K562 (cell line): ENCODE results near the gene KIF3A. TPM values are rescaled to one million over a fixed set of nuclear protein-coding genes. Genes with fewer than 3 reads are reported as not detected.

ENCODE experiments used
- HNRNPUL1 ChIP-seq: fragments of 200-400 bp; formaldehyde crosslinking; IDR thresholded peaks from 2 replicates; pipeline ENCODE4 v1.6.1; 2017; ENCODE audit warnings: low read length
- NRF1 ChIP-seq, 2 experiments: fragments of 450-650 bp; IDR thresholded peaks in 1 of 2; conservative IDR thresholded peaks in 1 of 2; 2 replicates each; pipeline ENCODE4 v1.6.1; 2014; ENCODE audit warnings: mild to moderate bottlenecking in 2 of 2
- PHTF2 ChIP-seq: fragments of 250-450 bp; sonication (Bioruptor Pico); IDR thresholded peaks from 2 replicates; pipeline ENCODE4 v1.5.0; 2021; ENCODE audit warnings: mild to moderate bottlenecking
- SIX5 ChIP-seq, 2 experiments: IDR thresholded peaks; 2 replicates each; pipeline ENCODE4 v1.6.1; 2011; ENCODE audit warnings: low read length in 2 of 2, borderline replicate concordance in 1 of 2, low read depth in 1 of 2, mild to moderate bottlenecking in 1 of 2, moderate library complexity in 1 of 2; ENCODE audit not compliant: insufficient read depth in 1 of 2
- SPI1 ChIP-seq: IDR thresholded peaks from 2 replicates; pipeline ENCODE4 v1.6.1; 2011; ENCODE audit warnings: low read depth, low read length, control low read depth, borderline replicate concordance
- TARDBP ChIP-seq: fragments of 450-650 bp; IDR thresholded peaks from 2 replicates; pipeline ENCODE4 v1.6.1; 2016
- TEAD2 ChIP-seq: fragments of 450-650 bp; IDR thresholded peaks from 2 replicates; pipeline ENCODE4 v1.6.1; 2016; ENCODE audit warnings: missing genetic modification characterization, control low read depth, missing compliant biosample characterization
- ZNF197 ChIP-seq: fragments of 200-800 bp; sonication (Bioruptor generic); IDR thresholded peaks from 2 replicates; pipeline ENCODE4 v1.6.1; 2016; ENCODE audit warnings: low read depth, missing genetic modification characterization, missing compliant biosample characterization
- ZNF778 ChIP-seq: fragments of 450-650 bp; formaldehyde crosslinking; IDR thresholded peaks from 2 replicates; pipeline ENCODE4 v1.4.0; 2020; ENCODE audit warnings: mild to moderate bottlenecking, moderate library complexity
- polyA plus RNA-seq, 8 experiments: library from polyadenylated mRNA; depleted of rRNA in 4 of 8; stranded (reverse) in 5 of 8; unstranded in 3 of 8; fragments of >200 nt; fragmentation: Nextera tagmentation in 2 of 8; fragmentation: Illumina TruSeq in 1 of 8; extraction: Ambion mirVana in 2 of 8; extraction: Trizol in 1 of 8; gene quantifications; 2 replicates each; pipeline versions ENCODE4 v1.2.1 to v1.2.3, GENCODE V29; 2011 to 2014; ENCODE audit warnings: inconsistent platforms in 1 of 8, missing spikeins in 1 of 8
- total RNA-seq, 7 experiments: library from RNA; depleted of rRNA in 6 of 7; stranded (reverse); fragments of >200 nt in 6 of 7; fragmentation: Illumina TruSeq in 2 of 7; extraction: Trizol in 2 of 7; gene quantifications; 2 replicates each; pipeline versions ENCODE4 v1.2.1 to v1.2.3, GENCODE V29; 2011 to 2021; ENCODE audit warnings: low replicate concordance in 1 of 7
- TF ChIP-seq, protein P1 (sequence below): sonication (generic); formaldehyde crosslinking; IDR thresholded peaks from 2 replicates; pipeline ENCODE4 v1.8.1; 2022; ENCODE audit warnings: missing genetic modification reagents

The KIF3A gene
- total and polyA plus RNA-seq, 9 of the 15 experiments (the other 6 are each of a cell fraction or from before 2014, with no cell fraction given): 1.5 to 7.8 (median 6.0) TPM

- no peak for TF ChIP-seq ZNF778 (CRISPR knock-in tag)
- TF ChIP-seq SPI1: no peak
- TF ChIP-seq, protein P1, sequence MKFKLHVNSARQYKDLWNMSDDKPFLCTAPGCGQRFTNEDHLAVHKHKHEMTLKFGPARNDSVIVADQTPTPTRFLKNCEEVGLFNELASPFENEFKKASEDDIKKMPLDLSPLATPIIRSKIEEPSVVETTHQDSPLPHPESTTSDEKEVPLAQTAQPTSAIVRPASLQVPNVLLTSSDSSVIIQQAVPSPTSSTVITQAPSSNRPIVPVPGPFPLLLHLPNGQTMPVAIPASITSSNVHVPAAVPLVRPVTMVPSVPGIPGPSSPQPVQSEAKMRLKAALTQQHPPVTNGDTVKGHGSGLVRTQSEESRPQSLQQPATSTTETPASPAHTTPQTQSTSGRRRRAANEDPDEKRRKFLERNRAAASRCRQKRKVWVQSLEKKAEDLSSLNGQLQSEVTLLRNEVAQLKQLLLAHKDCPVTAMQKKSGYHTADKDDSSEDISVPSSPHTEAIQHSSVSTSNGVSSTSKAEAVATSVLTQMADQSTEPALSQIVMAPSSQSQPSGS: no peak
- no peak for TF ChIP-seq NRF1 (conservative IDR thresholded peaks at IDR 0.05 in 1 of 2, IDR thresholded peaks at IDR 0.05 in 1 of 2)
- TF ChIP-seq ZNF197 (CRISPR knock-in tag): no peak
- no peak for TF ChIP-seq TEAD2
- TF ChIP-seq SIX5 (IDR thresholded peaks at IDR 0.05; ENCODE audit: borderline replicate concordance in 1 of 2, insufficient read depth in 1 of 2, low read depth in 1 of 2, low read length in 2 of 2): no peak
- no peak for TF ChIP-seq TARDBP
- no peak for TF ChIP-seq PHTF2 (CRISPR knock-in tag)
- no peak for TF ChIP-seq HNRNPUL1
- TF ChIP-seq, all 486 proteins: peak for 0
Observed at GRCh38 chr5:132762246-132763000, 25.1 kb upstream of the KIF3A start (continued).
